ENCODE measurements around the gene XYLB.
"Not testable (repeated sequence)": the region's sequence is repeated elsewhere in the genome, so short reads cannot be mapped to it uniquely, and the experiment has no call there.

XYLB gene

DNA sequence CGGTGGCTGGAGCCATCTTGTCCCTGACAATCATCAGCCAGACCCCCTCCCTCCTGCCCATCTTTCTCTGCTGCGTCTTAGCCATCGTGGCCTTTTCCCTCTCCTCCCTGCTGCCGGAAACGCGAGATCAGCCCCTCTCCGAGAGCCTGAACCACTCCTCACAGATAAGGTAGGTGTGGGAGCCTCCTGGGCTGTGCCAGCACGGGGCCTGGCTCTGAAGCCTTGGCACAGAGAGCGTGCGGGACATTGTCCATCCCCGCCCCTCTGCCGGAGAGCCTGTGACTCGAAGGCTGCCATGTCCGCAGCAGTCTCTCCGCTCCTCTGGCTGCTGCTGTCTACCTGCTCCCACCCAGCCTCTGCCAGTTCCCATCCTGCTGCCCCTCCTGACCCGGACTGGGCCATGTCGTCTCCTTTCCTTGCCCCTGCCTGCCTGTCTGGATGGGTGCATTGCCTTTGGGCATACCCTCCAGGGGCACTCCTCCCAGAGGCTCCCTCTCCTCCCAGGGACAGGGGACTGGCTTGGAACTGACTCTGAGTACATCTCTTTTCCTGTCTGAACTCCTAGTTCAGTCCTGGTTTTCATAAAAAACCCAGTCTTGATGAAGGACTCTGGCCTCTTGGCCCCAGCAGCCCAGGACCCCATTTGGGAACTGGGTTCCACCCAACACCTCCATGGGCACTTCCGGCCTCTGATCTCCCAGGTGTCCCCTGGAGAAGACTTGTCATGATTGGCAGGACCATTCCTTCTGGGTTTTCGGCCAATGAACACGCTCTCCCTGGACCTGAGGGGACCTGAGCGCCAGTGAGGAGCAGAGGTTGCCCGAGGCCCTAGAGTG is 30.0 kb upstream of the XYLB start:
- no peak overlapping the region for H3K23ac ChIP-seq (ENCODE audit: low read length in 2 of 2)
- no peak overlapping the region for H3K4me2 ChIP-seq (ENCODE audit: low read length, poor library complexity, severe bottlenecking)
- no peak overlapping the region for H2BK15ac ChIP-seq (ENCODE audit: low read depth, poor library complexity, severe bottlenecking)
- no peaks in the 10 kb centered on the region for H3K36me3 ChIP-seq (ENCODE audit: control insufficient read depth in 1 of 2, insufficient read depth in 2 of 2, low read depth in 1 of 2, low read length in 2 of 2)
- no peak overlapping the region for H3K18ac ChIP-seq (ENCODE audit: low read depth in 1 of 2, low read length in 2 of 2)
- DNase-seq: no peak
- no peak overlapping the region for H2BK12ac ChIP-seq (ENCODE audit: low read length in 2 of 2)
- H3K14ac ChIP-seq (ENCODE audit: low read length in 2 of 2): peak overlapping the region in 1 of 2 experiments; percentile 89
- no peak overlapping the region for H3K4ac ChIP-seq (ENCODE audit: low read depth in 1 of 2, low read length in 2 of 2)
- 88% methylated on average over 22 of the region's 22 CpGs for WGBS
- no peak overlapping the region for H3K27ac ChIP-seq (ENCODE audit: low read length, poor library complexity, severe bottlenecking)
- no peaks in the 10 kb centered on the region for H3K4me1 ChIP-seq (ENCODE audit: control insufficient read depth, insufficient read depth, low read depth, low read length)
- H2BK5ac ChIP-seq (ENCODE audit: low read depth, low read length, poor library complexity, severe bottlenecking): no peak overlapping the region
- no peak overlapping the region for H2AK5ac ChIP-seq (ENCODE audit: low read length, severe bottlenecking)
- H4K8ac ChIP-seq (ENCODE audit: low read length): no peak overlapping the region
- H2BK120ac ChIP-seq (ENCODE audit: low read depth, low read length): no peak overlapping the region
- H3K27me3 ChIP-seq (ENCODE audit: control insufficient read depth in 1 of 2, insufficient read depth in 1 of 2, low read length in 2 of 2): peaks cover 3 to 8% of the 10 kb centered on the region in 2 experiments
- H3K9me3 ChIP-seq (ENCODE audit: control insufficient read depth, low read length): no peaks in the 10 kb centered on the region
- no peak overlapping the region for H3K4me3 ChIP-seq (ENCODE audit: insufficient read depth in 1 of 2, low read depth in 1 of 2, low read length in 2 of 2)
- H3K9ac ChIP-seq (ENCODE audit: low read length): no peak overlapping the region
- no peak overlapping the region for H4K91ac ChIP-seq (ENCODE audit: low read length)
- H3K79me1 ChIP-seq (replicated peaks; ENCODE audit: low read length, poor library complexity, severe bottlenecking): no peaks in the 10 kb centered on the region
- no peak overlapping the region for H2AFZ ChIP-seq (ENCODE audit: low read depth, low read length)

DNA sequence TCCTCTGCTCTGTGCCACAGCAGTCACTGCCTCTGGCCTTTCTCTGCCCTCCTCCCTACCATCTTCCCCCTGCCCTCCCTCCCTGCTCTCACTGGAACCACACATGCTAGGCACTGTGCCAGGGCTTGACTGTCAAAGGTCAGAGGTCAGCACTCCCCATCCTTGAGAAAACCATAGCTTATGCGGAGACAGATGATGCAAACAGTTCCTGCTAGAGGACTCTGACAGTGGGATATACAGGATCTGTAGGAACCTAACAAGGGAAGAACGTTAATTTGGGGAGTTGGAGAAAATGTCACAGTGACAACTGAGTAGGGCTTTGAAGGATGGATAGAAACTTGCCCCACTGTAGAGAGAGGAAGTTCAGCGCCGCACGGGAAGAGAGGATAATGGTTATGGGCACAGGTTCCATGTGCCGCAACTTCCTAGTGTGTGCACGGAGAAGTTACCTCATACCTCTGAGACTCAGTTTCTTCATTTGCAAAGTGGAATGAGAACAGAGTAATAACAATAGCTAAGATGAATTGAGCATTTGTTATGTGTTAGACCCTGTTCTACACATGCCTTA is 29.3 kb upstream of the XYLB start:
- H3K18ac ChIP-seq (ENCODE audit: low read depth in 1 of 2, low read length in 2 of 2): no peak overlapping the region
- H2BK12ac ChIP-seq (ENCODE audit: low read length in 2 of 2): no peak overlapping the region
- H2BK120ac ChIP-seq (ENCODE audit: low read depth, low read length): no peak overlapping the region
- no peak overlapping the region for H2AK5ac ChIP-seq (ENCODE audit: low read length, severe bottlenecking)
- H3K4me1 ChIP-seq (ENCODE audit: control insufficient read depth, insufficient read depth, low read depth, low read length): no peaks in the 10 kb centered on the region
- H3K4me2 ChIP-seq (ENCODE audit: low read length, poor library complexity, severe bottlenecking): no peak overlapping the region
- no peak overlapping the region for H3K23ac ChIP-seq (ENCODE audit: low read length in 2 of 2)
- WGBS: 90% methylated on average over 7 of the region's 7 CpGs
- H3K9ac ChIP-seq (ENCODE audit: low read length): no peak overlapping the region
- H2BK5ac ChIP-seq (ENCODE audit: low read depth, low read length, poor library complexity, severe bottlenecking): no peak overlapping the region
- no peak overlapping the region for H3K4ac ChIP-seq (ENCODE audit: low read depth in 1 of 2, low read length in 2 of 2)
- H3K36me3 ChIP-seq (ENCODE audit: control insufficient read depth in 1 of 2, insufficient read depth in 2 of 2, low read depth in 1 of 2, low read length in 2 of 2): no peaks in the 10 kb centered on the region
- no peak overlapping the region for H4K91ac ChIP-seq (ENCODE audit: low read length)
- no peaks in the 10 kb centered on the region for H3K79me1 ChIP-seq (replicated peaks; ENCODE audit: low read length, poor library complexity, severe bottlenecking)
- no peak overlapping the region for H4K8ac ChIP-seq (ENCODE audit: low read length)
- no peak overlapping the region for H2BK15ac ChIP-seq (ENCODE audit: low read depth, poor library complexity, severe bottlenecking)
- no peak overlapping the region for H3K27ac ChIP-seq (ENCODE audit: low read length, poor library complexity, severe bottlenecking)
- peaks cover 3 to 8% of the 10 kb centered on the region in 2 experiments for H3K27me3 ChIP-seq (ENCODE audit: control insufficient read depth in 1 of 2, insufficient read depth in 1 of 2, low read length in 2 of 2)
- DNase-seq: no peak
- H2AFZ ChIP-seq (ENCODE audit: low read depth, low read length): no peak overlapping the region
- no peaks in the 10 kb centered on the region for H3K9me3 ChIP-seq (ENCODE audit: control insufficient read depth, low read length)
- H3K14ac ChIP-seq (ENCODE audit: low read length in 2 of 2): no peak overlapping the region
- H3K4me3 ChIP-seq (ENCODE audit: insufficient read depth in 1 of 2, low read depth in 1 of 2, low read length in 2 of 2): no peak overlapping the region

DNA sequence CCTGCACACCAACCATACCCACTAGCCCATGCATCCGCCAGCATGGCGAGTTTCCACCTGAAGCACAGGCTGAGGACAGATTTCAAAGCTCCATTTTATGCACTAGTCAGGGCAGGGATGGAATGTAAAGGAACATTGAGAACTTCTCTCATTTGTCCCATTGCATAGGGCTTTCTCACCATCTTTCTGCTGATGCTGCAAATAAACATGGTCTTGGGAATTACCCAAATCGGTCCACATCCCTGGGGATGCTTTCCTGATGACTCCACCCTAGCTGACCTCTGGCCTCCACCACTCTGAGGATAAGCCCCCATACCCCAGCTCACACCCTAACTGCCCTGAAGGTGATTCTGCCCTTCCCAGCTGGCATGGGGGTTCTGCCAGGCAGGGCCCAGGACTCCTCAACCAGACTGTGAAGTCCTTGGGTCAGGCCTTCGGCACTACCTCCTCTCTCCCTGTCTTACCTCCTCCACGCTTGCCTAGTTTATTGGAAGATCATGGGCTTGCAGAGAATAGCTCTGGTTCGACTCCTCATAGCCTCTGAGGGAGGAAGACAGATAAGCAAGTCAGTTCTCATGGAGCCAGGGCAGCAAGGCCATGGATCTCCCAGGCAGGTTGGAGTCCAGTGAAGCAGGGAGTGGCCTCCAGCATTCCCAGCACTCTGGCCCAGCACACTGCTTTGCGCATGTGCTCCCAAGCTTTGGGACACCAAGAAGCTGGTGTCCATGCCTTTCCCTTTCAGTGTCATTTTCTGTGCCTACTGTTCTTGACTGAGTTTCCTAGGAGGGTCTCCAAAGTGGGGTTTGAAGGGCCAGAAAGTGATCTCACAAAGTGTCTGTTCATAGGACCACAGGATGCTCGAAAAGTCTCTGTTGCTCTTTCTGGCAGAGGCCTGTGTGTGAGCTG is 27.6 kb upstream of the XYLB start:
- whole genome bisulfite sequencing: 90% methylated on average over 8 of the region's 8 CpGs
- H4K91ac ChIP-seq (ENCODE audit: low read length): no peak overlapping the region

DNA sequence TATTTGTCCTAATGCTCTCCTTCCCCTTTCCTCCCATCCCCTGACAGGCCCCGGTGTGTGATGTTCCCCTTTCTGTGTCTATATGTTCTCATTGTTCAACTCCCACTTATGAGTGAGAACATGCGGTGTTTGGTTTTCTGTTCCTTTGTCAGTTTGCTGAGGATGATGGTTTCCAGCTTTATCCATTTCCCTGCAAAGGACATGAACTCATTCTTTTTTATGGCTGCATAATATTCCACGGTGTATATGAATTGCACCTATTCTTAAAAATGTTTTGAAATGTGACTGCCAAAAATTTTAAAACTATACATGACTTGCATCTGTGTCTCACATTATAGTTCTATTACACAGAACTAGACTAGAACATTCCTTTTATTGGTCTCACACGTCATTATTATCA is 25.9 kb upstream of the XYLB start:
- not testable (repeated sequence) for H2BK120ac ChIP-seq (ENCODE audit: low read depth, low read length); H3K27ac ChIP-seq (ENCODE audit: low read length, poor library complexity, severe bottlenecking); H3K4me1 ChIP-seq (ENCODE audit: control insufficient read depth, insufficient read depth, low read depth, low read length); DNase-seq; H3K18ac ChIP-seq (ENCODE audit: low read depth in 1 of 2, low read length in 2 of 2); H4K91ac ChIP-seq (ENCODE audit: low read length); H2BK15ac ChIP-seq (ENCODE audit: low read depth, poor library complexity, severe bottlenecking); H3K9ac ChIP-seq (ENCODE audit: low read length); H3K4me2 ChIP-seq (ENCODE audit: low read length, poor library complexity, severe bottlenecking); H3K27me3 ChIP-seq (ENCODE audit: control insufficient read depth in 1 of 2, insufficient read depth in 1 of 2, low read length in 2 of 2); H3K14ac ChIP-seq (ENCODE audit: low read length in 2 of 2); H3K4ac ChIP-seq (ENCODE audit: low read depth in 1 of 2, low read length in 2 of 2); H3K23ac ChIP-seq (ENCODE audit: low read length in 2 of 2); H2BK12ac ChIP-seq (ENCODE audit: low read length in 2 of 2); H4K8ac ChIP-seq (ENCODE audit: low read length); H2BK5ac ChIP-seq (ENCODE audit: low read depth, low read length, poor library complexity, severe bottlenecking); H3K79me1 ChIP-seq (replicated peaks; ENCODE audit: low read length, poor library complexity, severe bottlenecking); H3K36me3 ChIP-seq (ENCODE audit: control insufficient read depth in 1 of 2, insufficient read depth in 2 of 2, low read depth in 1 of 2, low read length in 2 of 2); H3K9me3 ChIP-seq (ENCODE audit: control insufficient read depth, low read length); H3K4me3 ChIP-seq (ENCODE audit: insufficient read depth in 1 of 2, low read depth in 1 of 2, low read length in 2 of 2); H2AK5ac ChIP-seq (ENCODE audit: low read length, severe bottlenecking); H2AFZ ChIP-seq (ENCODE audit: low read depth, low read length)
- WGBS: no CpG with 5 or more reads among the region's 4 CpGs

More for the DNA sequence above, 27.6 kb upstream of the XYLB start:
- Histone ChIP-seq H2AFZ (ENCODE audit: low read depth, low read length) (no peak overlapping the region), H2BK5ac (ENCODE audit: low read depth, low read length, poor library complexity, severe bottlenecking) (no peak overlapping the region), H3K4me1 (ENCODE audit: control insufficient read depth, insufficient read depth, low read depth, low read length) (no peaks in the 10 kb centered on the region), H3K27ac (ENCODE audit: low read length, poor library complexity, severe bottlenecking) (no peak overlapping the region), H2AK5ac (ENCODE audit: low read length, severe bottlenecking) (no peak overlapping the region), H3K4me3 (ENCODE audit: insufficient read depth in 1 of 2, low read depth in 1 of 2, low read length in 2 of 2) (no peak overlapping the region), H2BK120ac (ENCODE audit: low read depth, low read length) (no peak overlapping the region), H4K8ac (ENCODE audit: low read length) (no peak overlapping the region), H3K9me3 (ENCODE audit: control insufficient read depth, low read length) (no peaks in the 10 kb centered on the region), H3K36me3 (ENCODE audit: control insufficient read depth in 1 of 2, insufficient read depth in 2 of 2, low read depth in 1 of 2, low read length in 2 of 2) (no peaks in the 10 kb centered on the region), H3K27me3 (ENCODE audit: control insufficient read depth in 1 of 2, insufficient read depth in 1 of 2, low read length in 2 of 2) (peaks cover 7 to 8% of the 10 kb centered on the region in 2 experiments), H3K9ac (ENCODE audit: low read length) (no peak overlapping the region), H3K4ac (ENCODE audit: low read depth in 1 of 2, low read length in 2 of 2) (no peak overlapping the region), H3K79me1 (replicated peaks; ENCODE audit: low read length, poor library complexity, severe bottlenecking) (no peaks in the 10 kb centered on the region), H3K18ac (ENCODE audit: low read depth in 1 of 2, low read length in 2 of 2) (no peak overlapping the region), H3K14ac (ENCODE audit: low read length in 2 of 2) (peak overlapping the region in 1 of 2 experiments; percentile 41), H3K4me2 (ENCODE audit: low read length, poor library complexity, severe bottlenecking) (no peak overlapping the region), H2BK12ac (ENCODE audit: low read length in 2 of 2) (no peak overlapping the region), H3K23ac (ENCODE audit: low read length in 2 of 2) (no peak overlapping the region), H2BK15ac (ENCODE audit: low read depth, poor library complexity, severe bottlenecking) (no peak overlapping the region)
- no peak for DNase-seq
